Measurements from ENCODE around the gene CXorf58. TPM values are rescaled to one million over a fixed set of nuclear protein-coding genes. Genes with fewer than 3 reads are reported as not detected.

CXorf58 gene
- total and polyA plus RNA-seq, 2 of the 4 experiments (the other 2 are of a cell fraction) = not detected

GRCh38 chrX:23930894-23931604 lies 23.2 kb downstream of the CXorf58 start:
- no peak overlapping the region for H2BK15ac ChIP-seq (ENCODE audit: low read depth, low read length)
- no TSS peak for BruUV-seq (replicated peaks)

More at GRCh38 chrX:23930894-23931604, 23.2 kb downstream of the CXorf58 start:
- CTCF ChIA-PET = no interaction called here
- no peak overlapping the region for H3K4me3 ChIP-seq (ENCODE audit: insufficient read depth, low read depth, low read length)
- no peaks in the 10 kb centered on the region; the same call in 1 of the 2 replicates for H3K27me3 ChIP-seq (ENCODE audit: control insufficient read depth, insufficient read depth, low read length)
- ATAC-seq (ENCODE audit: low read depth) (no peak), DNase-seq (no peak)
- H4K20me1 ChIP-seq (ENCODE audit: insufficient read depth, low read length) = no peaks in the 10 kb centered on the region
- no peak overlapping the region for H2BK120ac ChIP-seq (ENCODE audit: low read depth, low read length)
- POLR2A ChIA-PET (ENCODE audit: unreplicated experiment) = no interaction called here
- no peaks in the 10 kb centered on the region for H3K79me1 ChIP-seq (ENCODE audit: low read depth in 1 of 2, low read length in 2 of 2)
- H3K14ac ChIP-seq (replicated peaks; ENCODE audit: low read depth, low read length) = no peak overlapping the region
- H3K18ac ChIP-seq (ENCODE audit: low read depth, low read length) = no peak overlapping the region
- H3K4ac ChIP-seq (ENCODE audit: low read depth, low read length) = no peak overlapping the region
- H3K36me3 ChIP-seq (ENCODE audit: control insufficient read depth, insufficient read depth, low read length) = no peaks in the 10 kb centered on the region
- no peak overlapping the region for H2AK5ac ChIP-seq (ENCODE audit: low read depth, low read length)
- intact Hi-C loops (cut with micrococcal nuclease) = no loop called here
- H3K9ac ChIP-seq (ENCODE audit: low read depth, low read length) = no peak overlapping the region
- no peak overlapping the region for H4K8ac ChIP-seq (ENCODE audit: low read depth in 2 of 2, low read length in 2 of 2)
- no CpG with 5 or more reads among the region's 2 CpGs for WGBS, 2 experiments (ENCODE audit: extremely low coverage in 2 of 2, insufficient read length in 1 of 2)
- H2BK20ac ChIP-seq (ENCODE audit: low read depth, low read length) = no peak overlapping the region
- H2BK5ac ChIP-seq (ENCODE audit: low read depth, low read length, poor library complexity, severe bottlenecking) = no peak overlapping the region
- no peak overlapping the region for H2AK9ac ChIP-seq (replicated peaks; ENCODE audit: low read depth, low read length, poor library complexity)
- H4K5ac ChIP-seq (ENCODE audit: low read depth, low read length) = no peak overlapping the region
- dilution Hi-C loops (cut with HindIII; ENCODE audit: low sequenced_read_pairs, unreplicated experiment) = no loop called here
- no peak overlapping the region for H2AFZ ChIP-seq (replicated peaks; ENCODE audit: low read length, poor library complexity)
- H3K56ac ChIP-seq (ENCODE audit: extremely low read depth, insufficient read depth, low read length) = no peak overlapping the region
- TF ChIP-seq RAD21 (IDR thresholded peaks at IDR 0.05; ENCODE audit: low read length) (no peak), SMC3 (IDR thresholded peaks at IDR 0.05; ENCODE audit: low read depth, low read length) (no peak)
- H3K27ac ChIP-seq (ENCODE audit: insufficient read depth, low read length) = no peak overlapping the region
- no peak overlapping the region for H3K23ac ChIP-seq (ENCODE audit: low read depth, low read length)
- H4K91ac ChIP-seq (ENCODE audit: insufficient read depth, low read depth, low read length) = no peak overlapping the region
- no peaks in the 10 kb centered on the region for H3K9me1 ChIP-seq (ENCODE audit: insufficient read depth, low read length)
- H3K4me2 ChIP-seq (ENCODE audit: low read depth, low read length) = no peak overlapping the region
- no peaks in the 10 kb centered on the region for H3K4me1 ChIP-seq (ENCODE audit: control insufficient read depth, insufficient read depth, low read length)
- no peaks in the 10 kb centered on the region for H3K9me3 ChIP-seq (ENCODE audit: control insufficient read depth, insufficient read depth, low read length)
- in situ Hi-C loops (cut with MboI; ENCODE audit: low sequenced_read_pairs) = no loop called here

All from IMR-90 (cell line).